Measurements from ENCODE around the gene CTH.
"Not testable (repeated sequence)": the region's sequence is repeated elsewhere in the genome, so short reads cannot be mapped to it uniquely, and the experiment has no call there.

Gene CTH

DNA sequence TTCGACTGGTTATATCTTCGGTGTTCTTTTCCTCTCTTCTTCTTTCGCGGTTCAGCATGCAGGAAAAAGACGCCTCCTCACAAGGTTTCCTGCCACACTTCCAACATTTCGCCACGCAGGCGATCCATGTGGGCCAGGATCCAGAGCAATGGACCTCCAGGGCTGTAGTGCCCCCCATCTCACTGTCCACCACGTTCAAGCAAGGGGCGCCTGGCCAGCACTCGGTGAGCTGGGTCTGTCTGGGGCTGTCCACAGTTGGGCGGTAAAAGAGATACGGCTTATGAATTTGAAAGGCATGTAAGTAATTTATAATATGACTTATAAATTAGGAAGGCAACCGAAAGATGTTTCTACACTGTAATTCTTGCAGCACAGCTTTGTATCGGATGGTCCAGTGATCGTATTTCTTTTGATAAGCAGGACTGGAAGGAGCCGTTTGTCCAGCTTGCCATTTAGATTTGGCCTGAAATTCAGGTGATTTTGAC lies 334 bp downstream of the CTH start:
- peak; percentile 4 for DNase-seq

DNA sequence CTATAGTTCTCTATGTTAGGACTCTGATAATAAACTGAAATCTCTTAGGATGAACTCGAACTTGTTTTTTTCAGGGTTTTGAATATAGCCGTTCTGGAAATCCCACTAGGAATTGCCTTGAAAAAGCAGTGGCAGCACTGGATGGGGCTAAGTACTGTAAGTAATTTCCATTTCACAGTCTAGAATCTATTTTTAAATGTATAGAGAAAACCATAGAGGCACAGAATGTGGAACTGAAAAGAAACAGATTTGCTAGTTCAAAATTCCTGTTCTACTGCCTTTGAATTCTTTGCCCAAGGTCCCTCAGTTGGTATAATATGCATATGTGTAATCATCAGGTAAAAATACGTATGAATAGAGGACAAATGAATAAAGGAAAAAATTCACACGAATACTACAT lies 4.8 kb downstream of the CTH start:
- DNase-seq: no peak

DNA sequence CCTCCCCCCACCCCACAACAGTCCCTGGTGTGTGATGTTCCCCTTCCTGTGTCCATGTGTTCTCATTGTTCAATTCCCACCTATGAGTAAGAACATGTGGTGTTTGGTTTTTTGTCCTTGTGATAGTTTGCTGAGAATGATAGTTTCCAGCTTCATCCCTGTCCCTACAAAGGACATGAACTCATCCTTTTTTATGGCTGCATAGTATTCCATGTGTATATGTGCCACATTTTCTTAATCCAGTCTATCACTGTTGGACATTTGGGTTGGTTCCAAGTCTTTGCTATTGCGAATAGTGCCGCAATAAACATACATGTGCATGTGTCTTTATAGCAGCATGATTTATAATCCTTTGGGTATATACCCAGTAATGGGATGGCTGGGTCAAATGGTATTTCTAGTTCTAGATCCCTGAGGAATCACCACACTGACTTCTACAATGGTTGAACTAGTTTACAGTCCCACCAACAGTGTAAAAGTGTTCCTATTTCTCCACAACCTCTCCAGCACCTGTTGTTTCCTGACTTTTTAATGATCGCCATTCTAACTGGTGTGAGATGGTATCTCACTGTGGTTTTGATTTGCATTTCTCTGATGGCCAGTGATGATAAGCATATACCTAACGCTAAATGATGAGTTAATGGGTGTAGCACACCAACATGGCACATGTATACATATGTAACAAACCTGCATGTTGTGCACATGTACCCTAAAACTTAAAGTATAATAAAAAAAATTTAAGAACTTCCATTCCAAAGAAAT lies 8.1 kb downstream of the CTH start:
- not testable (repeated sequence) for DNase-seq

DNA sequence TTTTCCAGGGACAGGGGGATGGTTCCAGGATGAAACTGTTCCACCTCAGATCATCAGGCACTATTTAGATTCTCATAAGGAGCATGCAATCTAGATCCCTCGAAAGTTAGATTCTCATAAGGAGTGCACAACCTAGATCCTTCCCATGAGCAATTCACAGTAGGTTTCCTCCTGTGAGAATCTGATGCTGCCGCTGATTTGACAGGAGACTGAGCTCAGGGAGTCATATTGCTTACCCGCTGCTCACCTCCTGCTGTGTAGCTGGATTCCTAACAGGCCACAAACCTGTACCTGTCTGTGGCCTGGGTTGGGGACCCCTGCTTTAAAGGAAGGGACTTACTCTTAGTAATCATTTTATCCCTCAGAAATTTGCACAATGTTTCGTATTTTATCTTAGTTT lies 9.3 kb downstream of the CTH start:
- no peak for DNase-seq

DNA sequence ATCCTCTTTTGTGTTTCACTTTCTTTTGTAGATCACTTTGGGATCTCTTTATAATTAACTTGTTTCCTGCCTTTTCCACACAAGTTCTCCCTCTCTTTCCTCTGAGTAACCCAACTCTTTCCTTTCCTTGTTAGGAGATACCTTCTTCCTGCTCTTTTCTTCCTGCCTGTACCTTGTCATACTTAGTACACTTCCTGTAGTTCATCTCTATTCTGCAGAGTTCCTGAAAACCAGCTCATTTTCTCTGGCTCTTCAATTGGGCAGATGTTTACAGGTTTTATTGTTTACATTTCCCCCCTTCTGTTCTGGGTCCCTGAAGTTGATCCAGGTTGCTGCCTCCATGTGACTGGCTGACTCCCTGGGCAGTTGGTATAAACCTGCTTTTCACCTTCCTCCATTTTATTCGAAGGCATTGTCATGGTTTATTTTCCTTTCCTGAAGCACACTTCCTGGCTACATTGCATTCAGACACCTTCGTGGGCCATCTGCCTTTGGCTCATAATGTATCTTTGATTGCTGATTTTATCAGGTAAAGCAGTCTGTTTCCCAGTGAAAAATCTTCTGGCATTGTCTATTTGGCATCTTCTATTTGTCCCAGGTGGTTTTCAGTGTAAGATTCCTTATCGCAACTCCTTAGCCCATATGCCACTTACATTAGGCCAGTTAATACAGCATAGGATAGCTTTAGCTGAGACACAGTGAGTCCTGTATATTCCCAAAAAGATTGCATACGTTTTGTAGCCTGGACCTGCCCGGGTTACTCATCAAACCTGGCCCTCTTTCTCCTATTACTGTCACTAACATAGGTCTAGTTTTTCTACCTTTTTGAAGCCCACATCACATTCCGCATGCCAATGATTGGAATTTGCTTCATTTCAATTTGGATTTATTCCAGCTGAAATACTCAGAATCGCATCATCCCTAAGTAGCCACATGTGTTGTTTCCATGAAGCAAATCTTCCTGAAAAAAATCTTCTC lies 15.4 kb downstream of the CTH start:
- no peak for DNase-seq

GRCh38 chr1:70427976-70428375 lies 16.9 kb downstream of the CTH start:
- no peak for DNase-seq

GRCh38 chr1:70429219-70429618 lies 18.2 kb downstream of the CTH start:
- DNase-seq: no peak

DNA sequence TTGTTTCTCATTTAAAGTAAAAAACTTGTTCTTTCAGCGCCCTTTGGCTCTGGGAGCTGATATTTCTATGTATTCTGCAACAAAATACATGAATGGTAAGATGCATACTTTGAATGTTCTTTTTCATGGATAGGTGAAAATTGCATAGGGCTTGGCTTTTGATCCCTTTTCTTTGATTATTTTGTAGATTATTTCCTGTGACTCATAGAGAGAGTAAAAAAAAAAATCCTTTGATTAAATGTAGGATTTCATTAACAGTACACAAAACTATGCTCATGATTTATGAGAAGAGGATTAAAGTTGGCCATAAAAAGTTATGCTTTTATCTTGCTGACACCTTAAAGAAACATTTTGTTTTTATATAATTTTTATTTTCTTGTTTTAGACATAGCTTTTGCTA lies 18.7 kb downstream of the CTH start:
- DNase-seq: no peak

DNA sequence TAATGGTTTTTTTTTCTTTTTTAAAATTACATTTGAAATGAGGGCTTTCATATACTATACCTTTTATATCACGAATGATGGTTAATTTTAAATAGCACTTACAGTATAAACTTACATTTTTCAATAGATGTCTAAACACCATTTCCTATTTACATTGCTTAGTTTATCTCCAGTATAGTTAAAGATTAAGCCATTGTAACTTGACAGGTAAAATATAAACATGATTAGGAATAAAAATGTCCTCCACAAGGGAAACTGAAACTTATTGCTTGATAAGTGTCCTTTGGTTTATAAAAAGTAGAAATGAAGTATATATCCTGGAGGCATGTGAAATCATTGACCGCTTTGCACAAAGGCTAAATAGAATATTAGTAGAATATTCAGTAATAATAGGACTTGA lies 20.2 kb downstream of the CTH start:
- DNase-seq: no peak

GRCh38 chr1:70431874-70432273 lies 20.8 kb downstream of the CTH start:
- no peak for DNase-seq

DNA sequence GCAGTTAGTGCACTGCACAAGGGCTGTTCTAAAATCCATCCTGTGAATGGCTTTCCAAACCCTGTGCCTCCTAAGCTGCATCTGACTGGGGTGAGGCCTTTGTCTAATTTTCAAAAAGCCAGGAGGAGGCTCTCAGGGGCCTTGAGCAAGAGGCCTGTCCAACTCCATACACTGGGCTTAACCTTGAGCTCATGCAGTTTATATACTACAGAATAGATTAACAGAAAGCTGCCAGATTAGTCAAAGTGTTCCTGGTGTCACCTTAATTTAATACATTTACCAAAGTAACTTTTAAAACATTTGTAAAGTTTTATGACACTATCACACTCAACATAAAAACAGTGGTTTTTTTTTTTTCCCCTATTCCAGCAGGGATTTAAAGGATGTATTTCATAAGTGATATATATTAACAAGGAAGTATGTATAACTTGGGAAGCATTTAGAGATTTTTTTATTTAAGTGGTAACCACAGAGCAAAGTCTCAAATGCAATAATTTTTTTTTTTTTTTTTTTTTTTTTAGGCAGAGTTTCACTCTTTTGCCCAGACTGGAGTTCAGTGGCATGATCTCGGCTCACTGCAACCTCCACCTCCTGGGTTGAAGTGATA lies 23.3 kb downstream of the CTH start:
- no peak for DNase-seq

- peak; percentile 11 for DNase-seq
Observed at GRCh38 chr1:70436622-70437251, 25.7 kb downstream of the CTH start.

- peak; percentile 21 for DNase-seq
Observed at GRCh38 chr1:70438529-70438928, 27.5 kb downstream of the CTH start.

DNA sequence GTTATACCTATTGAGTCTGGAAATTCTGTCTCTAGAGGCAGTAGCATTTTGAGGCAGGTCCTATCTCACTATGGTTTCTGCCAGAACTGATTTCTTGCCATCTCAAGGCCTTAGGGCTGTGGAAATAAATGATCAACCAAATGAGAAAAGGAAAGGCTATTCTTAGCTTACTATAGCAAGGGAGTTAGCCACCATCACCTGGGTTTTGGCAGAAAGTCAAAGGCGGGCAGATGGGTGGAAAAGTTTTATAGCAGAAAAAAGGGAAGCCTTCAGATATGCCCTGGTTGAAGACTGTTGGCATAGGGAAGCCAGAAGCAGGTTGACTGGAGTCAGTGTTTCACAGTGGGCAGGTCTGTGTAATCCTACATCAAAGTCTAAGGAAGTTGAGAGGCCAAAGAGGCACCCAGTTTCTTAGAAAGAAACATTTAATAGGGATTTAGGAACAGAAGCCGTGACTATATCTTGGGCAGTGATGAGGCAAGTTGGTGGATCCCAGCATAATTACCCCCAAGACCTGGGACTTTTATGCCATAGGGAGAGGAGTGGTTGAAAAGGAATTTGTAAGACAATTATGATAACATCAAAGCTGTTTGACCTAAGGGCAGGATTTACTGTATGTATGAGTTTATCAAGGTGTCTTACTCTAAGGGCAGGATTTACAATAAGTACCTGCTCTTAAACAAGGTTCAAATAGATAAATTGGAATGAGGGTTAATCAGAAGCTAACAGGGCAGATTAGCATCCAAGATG lies 29.7 kb downstream of the CTH start:
- DNase-seq: no peak

GRCh38 chr1:70441392-70442035 lies 30.4 kb downstream of the CTH start:
- no peak for DNase-seq

- DNase-seq: no peak
Observed at GRCh38 chr1:70442490-70442889, 31.4 kb downstream of the CTH start.

DNA sequence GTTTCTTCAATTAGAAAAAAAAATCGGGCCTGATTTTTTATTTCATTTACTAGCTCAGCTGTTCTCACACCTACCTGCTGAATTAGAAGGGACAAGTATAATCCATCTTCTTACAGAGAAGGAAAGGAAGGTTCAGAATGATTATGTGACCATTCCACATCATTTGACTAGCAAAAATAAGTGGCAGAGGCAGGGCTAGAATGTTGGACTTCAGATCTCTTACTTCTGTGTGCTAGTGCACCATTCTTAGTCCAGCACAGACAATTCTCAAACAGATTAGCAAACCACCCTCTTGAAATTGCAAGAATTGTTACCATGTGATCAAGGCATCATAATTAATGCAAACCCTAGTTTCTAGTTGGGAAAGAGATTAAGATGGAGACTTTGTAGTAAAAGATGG lies 32.7 kb downstream of the CTH start:
- DNase-seq: no peak

- no peak for DNase-seq
Observed at GRCh38 chr1:70449049-70449448, 38.0 kb downstream of the CTH start.

DNA sequence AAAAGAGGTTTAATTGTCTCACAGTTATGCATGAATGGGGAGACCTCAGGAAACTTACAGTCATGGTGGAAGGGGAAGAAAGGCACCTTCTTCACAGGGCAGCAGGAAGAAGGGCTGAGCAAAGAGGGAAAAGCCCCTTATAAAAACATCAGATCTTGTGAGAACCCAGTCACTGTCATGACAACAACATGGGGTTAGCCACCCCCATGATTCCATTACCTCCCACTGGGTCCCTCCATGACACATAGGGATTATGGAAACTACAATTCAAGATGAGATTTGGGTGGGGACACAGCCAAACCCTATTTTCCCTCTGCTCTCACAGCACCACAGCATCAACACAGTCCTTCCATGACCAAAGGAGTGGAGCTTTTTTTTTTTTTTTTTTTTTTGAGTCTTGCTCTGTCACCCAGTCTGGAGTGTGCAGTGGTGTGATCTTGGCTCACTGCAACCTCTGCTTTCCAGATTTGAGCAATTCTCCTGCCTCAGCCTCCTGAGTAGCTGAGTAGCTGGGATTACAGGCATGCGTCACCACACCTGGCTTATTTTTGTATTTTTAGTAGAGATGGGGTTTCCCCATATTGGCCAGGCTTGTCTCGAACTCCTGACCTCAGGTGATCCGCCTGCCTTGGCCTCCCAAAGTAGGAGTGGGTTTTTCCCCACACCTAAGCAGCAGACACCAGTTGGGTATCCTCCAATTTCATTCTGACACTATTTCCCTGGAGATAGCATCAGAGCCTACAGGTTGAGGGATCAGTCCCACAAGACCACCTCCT lies 41.3 kb downstream of the CTH start:
- not testable (repeated sequence) for DNase-seq

DNA sequence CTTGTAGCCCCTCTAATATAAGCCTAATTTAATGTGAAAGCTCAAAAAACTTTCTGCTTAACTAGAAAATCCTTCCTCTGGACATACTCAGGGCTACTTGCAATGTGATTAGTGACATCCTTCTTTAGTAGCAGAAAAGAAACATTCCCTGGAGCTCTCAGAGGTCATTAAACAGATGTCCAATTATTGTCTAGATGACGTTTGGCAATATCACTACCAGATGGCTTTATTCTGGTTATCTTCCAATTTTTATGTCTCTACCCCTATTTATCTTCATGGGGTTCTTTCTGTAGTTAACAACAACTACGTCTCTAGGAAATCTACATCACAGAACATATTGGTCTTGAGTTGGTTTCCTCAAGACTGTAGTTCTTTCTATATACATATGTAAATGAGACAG lies 44.2 kb downstream of the CTH start:
- no peak for DNase-seq

GRCh38 chr1:70458131-70458530 lies 47.1 kb downstream of the CTH start:
- DNase-seq: no peak

Data from suppressor macrophage treated with lipopolysaccharide for 4 hours (primary cell).